MM.1S (cell line): ENCODE measurements around the gene XRRA1.
"Not testable (repeated sequence)": the region's sequence is repeated elsewhere in the genome, so short reads cannot be mapped to it uniquely, and the experiment has no call there.

Source experiments
- DNase-seq: peaks from one replicate; pipeline ENCODE4 v3.0.0-alpha.2; 2015
- H2AFZ ChIP-seq: fragments of 300-600 bp; sonication (generic); 2 replicates; pipeline ENCODE4 v1.6.0; 2016; ENCODE audit warnings: antibody characterized with exemption, low read length
- H3F3A ChIP-seq: fragments of 300-600 bp; sonication (generic); 2 replicates; pipeline ENCODE4 v1.6.1; 2016; ENCODE audit warnings: mild to moderate bottlenecking, antibody characterized with exemption, low read length, moderate library complexity, mixed read lengths; ENCODE audit not compliant: insufficient read depth
- H3K27ac ChIP-seq: fragments of 300-600 bp; sonication (generic); 2 replicates; pipeline ENCODE4 v1.5.1; 2016; ENCODE audit warnings: mild to moderate bottlenecking, low read length
- H3K27me3 ChIP-seq: fragments of 300-600 bp; sonication (generic); replicated peaks from 2 replicates; pipeline ENCODE4 v1.6.0; 2016; ENCODE audit warnings: low read length; ENCODE audit not compliant: insufficient read depth
- H3K36me3 ChIP-seq: fragments of 300-600 bp; sonication (generic); replicated peaks from 2 replicates; pipeline ENCODE4 v1.6.1; 2016; ENCODE audit warnings: mild to moderate bottlenecking, low read length, mixed read lengths; ENCODE audit not compliant: insufficient read depth
- H3K4me1 ChIP-seq: fragments of 300-600 bp; sonication (generic); 2 replicates; pipeline ENCODE4 v1.6.1; 2016; ENCODE audit warnings: low read length, mixed read lengths
- H3K4me2 ChIP-seq: fragments of 300-600 bp; sonication (generic); 2 replicates; pipeline ENCODE4 v1.6.0; 2016; ENCODE audit warnings: low read depth, low read length
- H3K4me3 ChIP-seq: fragments of 300-600 bp; sonication (generic); 2 replicates; pipeline ENCODE4 v1.5.1; 2016; ENCODE audit warnings: low read length, mixed read lengths
- H3K79me2 ChIP-seq: fragments of 300-600 bp; sonication (generic); 2 replicates; pipeline ENCODE4 v1.6.1; 2016; ENCODE audit warnings: mixed run types, low read length, mixed read lengths
- H3K9ac ChIP-seq: fragments of 300-600 bp; sonication (generic); 2 replicates; pipeline ENCODE4 v1.6.1; 2016; ENCODE audit warnings: low read length, mixed read lengths
- H3K9me2 ChIP-seq: fragments of 300-600 bp; sonication (generic); replicated peaks from 2 replicates; pipeline ENCODE4 v1.6.1; 2016; ENCODE audit warnings: mild to moderate bottlenecking, low read length, mixed read lengths; ENCODE audit not compliant: insufficient read depth
- H3K9me3 ChIP-seq: fragments of 300-600 bp; sonication (generic); replicated peaks from 2 replicates; pipeline ENCODE4 v1.6.1; 2016; ENCODE audit warnings: mild to moderate bottlenecking, low read length, mixed read lengths; ENCODE audit not compliant: insufficient read depth
- H4K20me1 ChIP-seq: fragments of 300-600 bp; sonication (generic); 2 replicates; pipeline ENCODE4 v1.6.1; 2016; ENCODE audit warnings: mild to moderate bottlenecking, low read length, moderate library complexity, mixed read lengths; ENCODE audit not compliant: insufficient read depth
- CTCF ChIP-seq: fragments of 300-600 bp; sonication (generic); IDR thresholded peaks from 2 replicates; pipeline ENCODE4 v1.5.1; 2016; ENCODE audit warnings: antibody characterized with exemption, low read length, mixed read lengths
- EZH2 ChIP-seq: fragments of 300-600 bp; sonication (generic); optimal IDR thresholded peaks from 2 replicates; pipeline ENCODE3; 2017; ENCODE audit warnings: low read depth, mild to moderate bottlenecking, antibody characterized with exemption, low read length, mixed read lengths
- EZH2phosphoT487 ChIP-seq: fragments of 300-600 bp; sonication (generic); IDR thresholded peaks from 2 replicates; pipeline ENCODE4 v1.6.1; 2018; ENCODE audit warnings: antibody characterized with exemption, low read length

XRRA1 gene

GRCh38 chr11:74837191-74837590 lies 111.7 kb downstream of the XRRA1 start:
- Histone ChIP-seq H3K4me2 (no peak overlapping the region), H3K9me2 (no peaks in the 10 kb centered on the region), H3K9ac (no peak overlapping the region), H3K4me3 (no peak overlapping the region), H3K9me3 (no peaks in the 10 kb centered on the region), H3K79me2 (no peaks in the 10 kb centered on the region), H3K27me3 (no peaks in the 10 kb centered on the region), H3K27ac (no peak overlapping the region), H3F3A (no peaks in the 10 kb centered on the region), H3K4me1 (no peaks in the 10 kb centered on the region), H3K36me3 (0 out of 2 replicates have a peak, but pooled peaks cover 9% of the 10 kb centered on the region), H2AFZ (no peak overlapping the region), H4K20me1 (no peaks in the 10 kb centered on the region)
- TF ChIP-seq CTCF (no peak), EZH2 (no peak), EZH2phosphoT487 (no peak)
- no peak for DNase-seq

DNA sequence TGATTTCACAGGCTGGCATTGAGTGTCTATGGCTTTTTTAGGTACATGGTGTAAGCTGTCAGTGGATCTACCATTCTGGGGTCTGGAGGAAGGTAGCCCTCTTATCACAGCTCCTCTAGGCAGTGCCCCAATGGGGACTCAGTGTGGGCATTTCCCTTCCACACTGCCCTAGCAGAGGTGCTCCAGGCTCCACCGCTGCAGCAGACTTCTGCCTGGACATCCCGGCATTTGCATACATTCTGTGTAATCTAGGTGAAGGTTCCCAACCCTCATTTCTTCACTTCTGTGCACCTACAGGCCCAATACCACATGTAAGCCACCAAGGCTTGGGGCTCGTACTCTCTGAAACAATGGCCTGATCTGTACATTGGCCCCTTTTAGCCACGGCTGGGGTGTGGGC lies 122.0 kb downstream of the XRRA1 start:
- Histone ChIP-seq H3K36me3 (peaks cover 3% of the 10 kb centered on the region), H3K9me3 (no peaks in the 10 kb centered on the region), H3K4me3 (no peak overlapping the region), H3K79me2 (peaks cover 3% of the 10 kb centered on the region; the same call in 1 of the 2 replicates), H3K9me2 (no peaks in the 10 kb centered on the region), H3K27ac (no peak overlapping the region), H3K4me1 (no peaks in the 10 kb centered on the region), H3K27me3 (no peaks in the 10 kb centered on the region), H3F3A (no peaks in the 10 kb centered on the region), H4K20me1 (no peaks in the 10 kb centered on the region), H2AFZ (no peak overlapping the region), H3K4me2 (no peak overlapping the region), H3K9ac (no peak overlapping the region)
- TF ChIP-seq EZH2 (no peak), CTCF (no peak), EZH2phosphoT487 (no peak)
- no peak for DNase-seq

GRCh38 chr11:74825596-74825995 lies 123.3 kb downstream of the XRRA1 start:
- H3K9me2 ChIP-seq, H3K4me1 ChIP-seq, H3K79me2 ChIP-seq, H4K20me1 ChIP-seq, H3K4me3 ChIP-seq, H3K36me3 ChIP-seq, H3K27ac ChIP-seq, DNase-seq, H3F3A ChIP-seq, H3K9ac ChIP-seq, H3K9me3 ChIP-seq, H3K4me2 ChIP-seq, H3K27me3 ChIP-seq, H2AFZ ChIP-seq: not testable (repeated sequence)

DNA sequence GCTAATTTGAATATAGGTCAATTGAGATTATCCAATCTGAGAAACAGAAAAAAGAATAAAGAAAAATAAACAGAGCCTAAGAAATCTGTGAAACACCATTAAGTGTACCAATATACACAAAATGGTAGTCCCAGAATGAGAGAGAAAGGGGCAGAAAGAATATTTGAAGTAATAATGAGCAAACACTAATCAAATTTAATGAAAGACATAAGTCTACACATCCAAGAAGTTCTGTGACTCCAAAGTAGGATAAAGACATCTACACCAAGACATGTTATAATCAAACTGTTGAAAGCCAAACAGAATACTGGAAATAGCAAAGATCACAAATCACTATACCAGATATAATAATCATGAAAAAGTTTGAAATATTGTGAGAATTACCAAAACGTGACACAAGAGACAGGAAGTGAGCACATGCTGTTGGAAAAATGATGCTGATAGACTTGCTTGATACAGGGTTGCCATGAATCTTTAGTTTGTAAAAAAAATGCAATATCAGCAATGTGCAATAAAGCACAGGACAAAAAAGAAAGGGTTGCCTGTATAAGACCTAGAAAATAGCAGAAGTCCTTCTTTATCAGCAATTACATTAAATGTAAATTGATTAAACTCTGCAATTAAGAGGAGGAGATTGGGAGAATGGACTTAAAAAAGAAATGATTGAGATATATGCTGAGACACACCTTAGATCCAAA lies 124.5 kb downstream of the XRRA1 start:
- Histone ChIP-seq H3K79me2 (peaks cover 3% of the 10 kb centered on the region; the same call in 1 of the 2 replicates), H3K4me3 (no peak overlapping the region), H3K36me3 (peaks cover 3% of the 10 kb centered on the region), H3K4me1 (no peaks in the 10 kb centered on the region), H3K9me2 (no peaks in the 10 kb centered on the region), H3F3A (no peaks in the 10 kb centered on the region), H3K9ac (no peak overlapping the region), H3K4me2 (no peak overlapping the region), H4K20me1 (no peaks in the 10 kb centered on the region), H3K27me3 (no peaks in the 10 kb centered on the region), H3K27ac (no peak overlapping the region), H2AFZ (no peak overlapping the region), H3K9me3 (no peaks in the 10 kb centered on the region)
- TF ChIP-seq EZH2 (no peak), CTCF (no peak), EZH2phosphoT487 (no peak)
- DNase-seq, result no peak
